Measurements from ENCODE around the gene FLT3LG. TPM values are rescaled to one million over a fixed set of nuclear protein-coding genes. Genes with fewer than 3 reads are reported as not detected.

FLT3LG gene
- total RNA-seq, 1 experiment from 2014 or later, result 6.5 TPM

DNA sequence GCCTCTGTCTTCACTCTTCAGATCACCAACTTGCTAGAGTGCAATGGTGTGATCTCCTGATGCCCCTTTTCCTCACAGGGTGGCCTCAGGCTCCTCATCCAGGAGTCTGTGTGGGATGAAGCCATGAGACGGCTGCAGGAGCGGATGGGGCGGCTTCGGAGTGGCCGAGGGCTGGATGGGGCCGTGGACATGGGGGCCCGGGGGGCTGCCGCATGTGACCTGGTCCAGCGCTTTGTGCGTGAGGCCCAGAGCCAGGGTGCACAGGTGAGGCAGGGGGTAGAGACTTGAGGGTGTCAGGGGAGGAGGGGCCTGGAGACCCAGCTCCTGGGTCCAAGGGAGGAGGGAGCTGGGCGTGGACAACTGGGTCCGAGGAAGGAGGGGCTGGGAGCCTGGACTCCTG, 11.5 kb upstream of the FLT3LG start:
- no peaks in the 10 kb centered on the region for H3K9me3 ChIP-seq (ENCODE audit: low read depth, low read length, poor library complexity, severe bottlenecking)
- no TSS peak for BruUV-seq (replicated peaks)
- TF ChIP-seq, protein P1, sequence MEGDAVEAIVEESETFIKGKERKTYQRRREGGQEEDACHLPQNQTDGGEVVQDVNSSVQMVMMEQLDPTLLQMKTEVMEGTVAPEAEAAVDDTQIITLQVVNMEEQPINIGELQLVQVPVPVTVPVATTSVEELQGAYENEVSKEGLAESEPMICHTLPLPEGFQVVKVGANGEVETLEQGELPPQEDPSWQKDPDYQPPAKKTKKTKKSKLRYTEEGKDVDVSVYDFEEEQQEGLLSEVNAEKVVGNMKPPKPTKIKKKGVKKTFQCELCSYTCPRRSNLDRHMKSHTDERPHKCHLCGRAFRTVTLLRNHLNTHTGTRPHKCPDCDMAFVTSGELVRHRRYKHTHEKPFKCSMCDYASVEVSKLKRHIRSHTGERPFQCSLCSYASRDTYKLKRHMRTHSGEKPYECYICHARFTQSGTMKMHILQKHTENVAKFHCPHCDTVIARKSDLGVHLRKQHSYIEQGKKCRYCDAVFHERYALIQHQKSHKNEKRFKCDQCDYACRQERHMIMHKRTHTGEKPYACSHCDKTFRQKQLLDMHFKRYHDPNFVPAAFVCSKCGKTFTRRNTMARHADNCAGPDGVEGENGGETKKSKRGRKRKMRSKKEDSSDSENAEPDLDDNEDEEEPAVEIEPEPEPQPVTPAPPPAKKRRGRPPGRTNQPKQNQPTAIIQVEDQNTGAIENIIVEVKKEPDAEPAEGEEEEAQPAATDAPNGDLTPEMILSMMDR (conservative IDR thresholded peaks at IDR 0.05; ENCODE audit: low read depth, low read length), result no peak
- TF ChIP-seq EZH2 (IDR thresholded peaks at IDR 0.05; ENCODE audit: borderline replicate concordance, low read depth, low read length, poor library complexity, severe bottlenecking), result no peak
- H3K27ac ChIP-seq (ENCODE audit: low read depth, low read length, poor library complexity, severe bottlenecking), result no peak overlapping the region
- H3K27me3 ChIP-seq (replicated peaks; ENCODE audit: insufficient read depth, low read depth, low read length, poor library complexity), result no peaks in the 10 kb centered on the region
- ChIA-PET POLR2A (ENCODE audit: low non-redundant PET) (no interaction called here), CTCF (no interaction called here)
- intact Hi-C loops (cut with micrococcal nuclease; ENCODE audit: unreplicated experiment), result no loop called here
- no peaks in the 10 kb centered on the region for H3K4me1 ChIP-seq (ENCODE audit: insufficient read depth, low read length, poor library complexity, severe bottlenecking)
- no peak for DNase-seq (ENCODE audit: low spot score)
- no peaks in the 10 kb centered on the region for H3K36me3 ChIP-seq (ENCODE audit: insufficient read depth, low read length, poor library complexity, severe bottlenecking)
- no peak overlapping the region for H3K4me3 ChIP-seq (ENCODE audit: low read depth, low read length, poor library complexity, severe bottlenecking)

DNA sequence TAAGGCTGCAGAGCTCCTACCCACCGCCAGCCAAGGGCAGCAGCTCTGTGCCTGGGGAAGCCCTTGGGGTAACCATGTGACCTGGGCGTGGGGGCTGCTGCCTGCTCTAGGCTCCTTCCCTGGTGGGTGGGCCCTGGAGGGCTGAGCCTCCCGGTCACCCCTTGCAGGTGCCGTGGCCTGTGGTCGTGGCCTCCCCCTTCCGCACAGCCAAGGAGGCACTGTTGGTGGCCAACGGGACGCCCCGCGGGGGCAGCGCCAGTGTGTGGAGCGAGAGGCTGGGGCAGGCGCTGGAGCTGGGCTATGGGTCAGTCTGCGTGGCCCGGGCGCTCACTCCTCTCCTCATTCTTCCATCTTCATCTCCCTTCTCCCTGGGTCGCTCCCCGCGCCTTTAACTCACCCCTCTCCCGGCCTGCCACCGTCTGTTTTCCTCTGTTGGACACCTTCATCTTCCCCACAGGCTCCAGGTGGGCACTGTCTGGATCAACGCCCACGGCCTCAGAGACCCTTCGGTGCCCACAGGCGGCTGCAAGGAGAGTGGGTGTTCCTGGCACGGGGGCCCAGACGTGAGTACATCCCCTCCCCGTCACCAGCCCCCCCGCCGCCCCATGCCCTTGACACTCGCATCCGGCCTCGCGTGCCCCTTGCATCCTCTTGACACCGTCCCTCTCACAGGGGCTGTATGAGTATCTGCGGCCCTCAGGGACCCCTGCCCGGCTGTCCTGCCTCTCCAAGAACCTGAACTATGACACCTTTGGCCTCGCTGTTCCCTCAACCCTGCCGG, 9.9 kb upstream of the FLT3LG start:
- BruUV-seq (replicated peaks), result no TSS peak
- Histone ChIP-seq H3K27me3 (replicated peaks; ENCODE audit: insufficient read depth, low read depth, low read length, poor library complexity) (no peaks in the 10 kb centered on the region), H3K9me3 (ENCODE audit: low read depth, low read length, poor library complexity, severe bottlenecking) (no peaks in the 10 kb centered on the region), H3K4me1 (ENCODE audit: insufficient read depth, low read length, poor library complexity, severe bottlenecking) (peaks cover 7% of the 10 kb centered on the region), H3K27ac (ENCODE audit: low read depth, low read length, poor library complexity, severe bottlenecking) (no peak overlapping the region), H3K36me3 (ENCODE audit: insufficient read depth, low read length, poor library complexity, severe bottlenecking) (no peaks in the 10 kb centered on the region), H3K4me3 (ENCODE audit: low read depth, low read length, poor library complexity, severe bottlenecking) (no peak overlapping the region)
- ChIA-PET POLR2A (ENCODE audit: low non-redundant PET) (no interaction called here), CTCF (no interaction called here)
- no peak for DNase-seq (ENCODE audit: low spot score)
- intact Hi-C loops (cut with micrococcal nuclease; ENCODE audit: unreplicated experiment), result no loop called here
- no peak for TF ChIP-seq EZH2 (IDR thresholded peaks at IDR 0.05; ENCODE audit: borderline replicate concordance, low read depth, low read length, poor library complexity, severe bottlenecking)
- TF ChIP-seq, protein P1 (conservative IDR thresholded peaks at IDR 0.05; ENCODE audit: low read depth, low read length), result no peak

DNA sequence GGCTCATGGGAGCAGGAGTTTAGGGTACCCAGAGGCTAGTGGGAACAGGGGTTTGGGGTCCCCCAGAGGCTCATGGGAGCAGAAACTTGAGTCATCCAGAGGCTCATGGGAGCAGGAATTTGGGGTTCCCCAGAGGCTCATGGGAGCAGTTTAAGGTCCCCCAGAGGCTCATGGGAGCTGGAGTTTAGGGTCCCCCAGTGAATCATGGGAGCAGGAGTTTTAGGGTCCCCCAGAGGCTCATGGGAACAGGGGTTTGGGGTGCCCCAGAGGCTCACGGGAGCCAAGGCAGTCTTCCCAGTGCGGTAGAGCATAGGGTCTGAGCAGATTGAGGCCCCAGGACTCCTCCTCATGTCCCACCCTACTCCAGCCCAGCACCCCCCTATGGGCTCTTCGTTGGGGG, 8.6 kb upstream of the FLT3LG start:
- H3K9me3 ChIP-seq (ENCODE audit: low read depth, low read length, poor library complexity, severe bottlenecking), result no peaks in the 10 kb centered on the region
- no peak overlapping the region for H3K27ac ChIP-seq (ENCODE audit: low read depth, low read length, poor library complexity, severe bottlenecking)
- POLR2A ChIA-PET (ENCODE audit: low non-redundant PET), result no interaction called here
- BruUV-seq (replicated peaks), result no TSS peak
- H3K4me3 ChIP-seq (ENCODE audit: low read depth, low read length, poor library complexity, severe bottlenecking), result no peak overlapping the region
- no peaks in the 10 kb centered on the region for H3K27me3 ChIP-seq (replicated peaks; ENCODE audit: insufficient read depth, low read depth, low read length, poor library complexity)
- no peak for DNase-seq (ENCODE audit: low spot score)
- CTCF ChIA-PET, result no interaction called here
- H3K36me3 ChIP-seq (ENCODE audit: insufficient read depth, low read length, poor library complexity, severe bottlenecking), result no peaks in the 10 kb centered on the region
- TF ChIP-seq, protein P1 (conservative IDR thresholded peaks at IDR 0.05; ENCODE audit: low read depth, low read length), result no peak
- no peak for TF ChIP-seq EZH2 (IDR thresholded peaks at IDR 0.05; ENCODE audit: borderline replicate concordance, low read depth, low read length, poor library complexity, severe bottlenecking)
- peaks cover 8% of the 10 kb centered on the region for H3K4me1 ChIP-seq (ENCODE audit: insufficient read depth, low read length, poor library complexity, severe bottlenecking)
- intact Hi-C loops (cut with micrococcal nuclease; ENCODE audit: unreplicated experiment), result no loop called here
